Measurements from ENCODE around the gene FGF13.

Gene FGF13

DNA sequence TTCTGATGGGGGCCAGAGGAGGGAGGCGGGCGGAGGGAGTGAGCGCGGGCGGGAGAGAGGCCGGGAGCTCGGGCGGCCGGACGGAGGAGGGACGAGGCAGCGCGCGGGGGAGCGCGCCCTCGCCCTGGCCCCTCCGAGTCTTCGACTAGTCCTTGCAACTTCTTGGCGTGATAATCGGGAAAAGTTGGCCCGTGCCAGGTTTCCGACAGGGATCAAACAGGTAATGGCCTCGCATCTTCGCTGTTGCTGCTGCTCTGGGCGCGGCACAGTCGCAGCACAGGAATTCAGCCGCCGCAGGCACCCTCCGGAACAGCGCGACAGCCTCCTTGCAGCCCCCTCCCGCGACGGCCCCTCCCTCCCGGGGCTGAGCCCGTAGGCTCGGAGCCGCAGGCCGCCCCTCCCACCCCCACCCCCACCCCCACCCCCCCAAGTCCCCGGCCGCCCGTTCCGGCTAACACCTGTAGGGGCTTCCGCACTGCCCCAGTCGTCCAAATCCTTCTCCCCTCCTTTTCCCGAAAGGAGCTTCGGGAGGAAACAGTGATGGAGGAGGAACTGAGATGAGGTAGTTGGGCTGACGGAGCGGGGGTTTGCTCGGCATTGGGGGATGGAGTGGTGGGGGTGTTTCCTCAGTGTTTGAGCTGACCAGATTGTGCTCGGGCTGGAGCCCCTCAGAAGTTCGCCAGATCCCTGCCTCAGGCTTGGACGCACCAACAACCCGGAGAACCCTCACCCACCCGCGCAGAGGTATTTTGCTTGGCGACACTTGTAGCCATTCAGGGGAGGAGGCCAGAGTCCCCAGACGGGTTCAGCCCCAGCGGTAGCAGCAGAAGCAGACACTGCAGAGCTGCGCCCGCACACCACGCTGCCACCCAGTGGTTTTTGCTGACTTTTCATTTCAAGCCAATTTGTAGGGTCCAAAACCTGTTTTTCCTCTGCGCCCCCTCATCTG is at the start of gene FGF13:
TSS of gene FGF13 (minus strand) at position 319 of the 949 bp plus-strand sequence. CDS start 714 bp downstream, outside the sequence.
- DNase-seq (ENCODE audit: extremely low read depth, low read depth): no peak
- H3K4me3 ChIP-seq (replicated peaks; ENCODE audit: low read depth, low read length): no peak within 1 kb of the TSS
- no peak for TF ChIP-seq CTCF (IDR thresholded peaks at IDR 0.05; ENCODE audit: low read depth, low read length, missing control alignments)

GRCh38 chrX:138759217-138759943 is 47.9 kb upstream of the FGF13 start:
- DNase-seq (ENCODE audit: extremely low read depth, low read depth): no peak
- H3K4me3 ChIP-seq (replicated peaks; ENCODE audit: low read depth, low read length): no peak overlapping the region
- TF ChIP-seq CTCF (IDR thresholded peaks at IDR 0.05; ENCODE audit: low read depth, low read length, missing control alignments): no peak

DNA sequence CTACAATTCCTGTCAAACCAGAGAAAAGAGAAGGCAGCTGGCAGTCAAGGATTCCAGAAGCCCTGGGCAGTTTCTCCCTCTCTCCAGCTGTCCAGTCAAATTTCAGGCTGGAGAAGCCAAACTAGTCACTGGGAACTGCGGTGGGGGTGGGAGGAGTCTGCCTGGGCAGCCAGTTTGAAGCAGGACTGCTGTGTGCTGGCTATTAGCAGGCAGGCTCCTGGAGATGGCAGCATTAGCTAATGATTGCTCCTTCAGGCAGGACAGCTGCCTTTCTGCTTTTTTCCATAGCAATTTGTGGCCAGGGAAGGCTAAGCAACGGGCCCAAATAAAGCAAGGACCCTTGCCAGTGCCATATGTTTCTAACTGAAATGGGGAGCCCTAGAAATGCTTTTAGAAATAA is 44.7 kb upstream of the FGF13 start:
- no peak overlapping the region for H3K4me3 ChIP-seq (replicated peaks; ENCODE audit: low read depth, low read length)
- no peak for DNase-seq (ENCODE audit: extremely low read depth, low read depth)
- no peak for TF ChIP-seq CTCF (IDR thresholded peaks at IDR 0.05; ENCODE audit: low read depth, low read length, missing control alignments)

DNA sequence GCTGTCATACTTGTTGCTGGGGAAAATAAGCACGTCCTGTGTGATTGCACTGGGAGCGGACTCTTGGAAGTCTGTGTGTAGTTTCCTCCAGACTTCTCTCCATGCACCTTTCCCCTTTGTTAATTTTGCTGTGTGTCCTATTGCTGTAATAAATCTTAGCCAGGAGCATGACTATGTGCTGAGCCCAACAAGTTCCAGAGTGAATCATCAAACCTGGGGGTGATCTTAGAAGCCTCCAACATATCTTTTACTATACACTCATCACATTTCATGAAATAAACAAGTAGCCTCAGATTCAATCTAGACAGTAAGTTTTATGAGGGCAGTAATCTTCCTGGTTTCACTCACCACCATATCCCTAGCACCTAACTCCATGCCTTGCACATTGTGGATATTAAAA is 43.3 kb upstream of the FGF13 start:
- no peak overlapping the region for H3K4me3 ChIP-seq (replicated peaks; ENCODE audit: low read depth, low read length)
- DNase-seq (ENCODE audit: extremely low read depth, low read depth): no peak
- no peak for TF ChIP-seq CTCF (IDR thresholded peaks at IDR 0.05; ENCODE audit: low read depth, low read length, missing control alignments)

- no peak for DNase-seq (ENCODE audit: extremely low read depth, low read depth)
Measured at GRCh38 chrX:138748480-138748879, 37.0 kb upstream of the FGF13 start.

DNA sequence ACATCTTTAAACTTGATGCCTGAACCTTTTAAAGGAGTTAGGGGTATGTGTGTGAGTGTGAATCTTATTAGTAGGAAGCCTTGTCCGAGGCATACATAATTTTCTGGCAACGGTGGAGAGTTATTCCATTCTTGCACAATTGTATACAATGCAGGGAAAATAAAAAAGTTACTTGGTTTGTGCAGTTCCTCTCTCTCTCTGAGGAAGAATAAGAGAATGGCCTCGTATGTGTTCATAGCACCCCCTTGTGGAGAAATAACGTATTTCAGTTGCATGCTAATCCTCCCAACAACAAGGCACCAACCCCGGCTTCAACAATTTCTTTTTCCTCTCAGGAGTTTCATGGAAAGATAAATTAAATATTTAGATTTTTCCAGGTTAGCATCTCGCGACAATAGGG is 33.7 kb upstream of the FGF13 start:
- TF ChIP-seq CTCF (IDR thresholded peaks at IDR 0.05; ENCODE audit: low read depth, low read length, missing control alignments): peak; percentile 23
- DNase-seq (ENCODE audit: extremely low read depth, low read depth): peak; percentile 3
- no peak overlapping the region for H3K4me3 ChIP-seq (replicated peaks; ENCODE audit: low read depth, low read length)

More at GRCh38 chrX:138748480-138748879, 37.0 kb upstream of the FGF13 start:
- no peak overlapping the region for H3K4me3 ChIP-seq (replicated peaks; ENCODE audit: low read depth, low read length)
- TF ChIP-seq CTCF (IDR thresholded peaks at IDR 0.05; ENCODE audit: low read depth, low read length, missing control alignments): no peak

All from HFF-Myc (cell line).